Osteocyte (in vitro differentiated cells): ENCODE results near the gene USP15. TPM values are rescaled to one million over a fixed set of nuclear protein-coding genes. Genes with fewer than 3 reads are reported as not detected.

Experiments
- DNase-seq: peaks from one replicate; pipeline ENCODE4 v3.0.0; 2021; ENCODE audit warnings: mixed read lengths; ENCODE audit not compliant: unreplicated experiment; ENCODE audit errors: extremely low spot score
- H3K27ac Mint-ChIP-seq: one replicate; pipeline ENCODE4 v1.8.0; 2021; ENCODE audit warnings: mild to moderate bottlenecking, mixed read lengths; ENCODE audit not compliant: unreplicated experiment
- H3K27me3 Mint-ChIP-seq: one replicate; pipeline ENCODE4 v1.8.0; 2021; ENCODE audit warnings: mixed read lengths; ENCODE audit not compliant: unreplicated experiment
- H3K36me3 Mint-ChIP-seq: one replicate; pipeline ENCODE4 v1.8.0; 2021; ENCODE audit warnings: mixed read lengths; ENCODE audit not compliant: unreplicated experiment
- H3K4me1 Mint-ChIP-seq: one replicate; pipeline ENCODE4 v1.8.0; 2021; ENCODE audit warnings: mixed read lengths; ENCODE audit not compliant: unreplicated experiment
- H3K4me3 Mint-ChIP-seq: one replicate; pipeline ENCODE4 v1.8.0; 2021; ENCODE audit warnings: mild to moderate bottlenecking, moderate library complexity, mixed read lengths; ENCODE audit not compliant: unreplicated experiment
- H3K9me3 Mint-ChIP-seq: one replicate; pipeline ENCODE4 v1.8.0; 2021; ENCODE audit warnings: mixed read lengths; ENCODE audit not compliant: unreplicated experiment
- CTCF ChIP-seq: fragments of 200-600 bp; sonication (generic); IDR thresholded peaks from 2 replicates; pipeline ENCODE4 v1.5.0; 2021; ENCODE audit warnings: antibody characterized with exemption, mild to moderate bottlenecking, moderate library complexity
- total RNA-seq: library from RNA; stranded (reverse); gene quantifications from 2 replicates; pipeline ENCODE4 v1.2.1, GENCODE V29; 2021

Gene USP15
- total RNA-seq, 1 donor from 2014 or later, result 45.0 TPM

GRCh38 chr12:62403031-62403430 lies 142.8 kb downstream of the USP15 start:
- no peak for TF ChIP-seq CTCF
- Mint-ChIP-seq H3K9me3 (no peaks in the 10 kb centered on the region), H3K36me3 (peaks cover 46% of the 10 kb centered on the region), H3K27ac (no peak overlapping the region), H3K4me1 (no peaks in the 10 kb centered on the region), H3K4me3 (no peak overlapping the region), H3K27me3 (no peaks in the 10 kb centered on the region)
- no peak for DNase-seq

DNA sequence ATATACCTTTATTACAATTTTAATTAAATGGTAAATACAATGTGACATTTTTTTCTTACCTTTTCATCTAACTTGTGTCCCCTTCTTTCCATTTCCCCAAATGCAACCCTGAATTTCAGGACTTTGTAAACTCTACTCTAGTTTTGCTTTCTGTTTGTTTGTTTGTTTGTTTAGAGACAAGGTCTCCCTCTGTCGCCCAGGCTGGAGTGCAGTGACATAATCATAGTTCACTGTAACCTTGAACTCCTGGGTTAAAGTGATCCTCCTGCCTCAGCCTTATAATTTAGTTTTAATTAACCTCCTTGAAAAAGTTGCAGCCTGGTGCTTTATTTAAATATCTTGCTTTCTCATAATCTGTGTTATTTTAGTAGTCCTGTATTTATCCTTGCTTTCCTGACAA lies 147.4 kb downstream of the USP15 start:
- H3K4me1 Mint-ChIP-seq, result no peaks in the 10 kb centered on the region
- no peaks in the 10 kb centered on the region for H3K9me3 Mint-ChIP-seq
- no peak overlapping the region for H3K27ac Mint-ChIP-seq
- H3K36me3 Mint-ChIP-seq, result peaks cover 19% of the 10 kb centered on the region
- no peaks in the 10 kb centered on the region for H3K27me3 Mint-ChIP-seq
- H3K4me3 Mint-ChIP-seq, result no peak overlapping the region
- DNase-seq, result no peak
- no peak for TF ChIP-seq CTCF

DNA sequence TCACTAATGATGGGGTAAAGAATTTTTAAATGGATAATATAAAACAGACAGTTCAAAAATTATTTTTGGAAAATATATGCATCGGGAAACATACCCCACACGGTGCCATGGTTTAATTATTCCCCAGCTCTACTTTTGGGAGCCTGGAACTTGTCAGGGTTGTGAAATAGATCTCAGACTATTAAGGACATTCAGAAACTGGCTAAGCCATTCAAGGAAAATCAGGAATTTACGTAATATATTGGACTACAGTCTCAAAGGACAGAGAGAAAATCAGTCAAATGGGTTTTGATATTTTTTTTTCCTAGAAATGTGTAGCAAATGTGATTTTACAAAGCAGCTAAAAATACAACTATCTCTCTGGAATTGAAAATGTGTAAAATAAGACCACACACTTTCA lies 148.9 kb downstream of the USP15 start:
- no peak for TF ChIP-seq CTCF
- Mint-ChIP-seq H3K9me3 (no peaks in the 10 kb centered on the region), H3K4me1 (no peaks in the 10 kb centered on the region), H3K27me3 (no peaks in the 10 kb centered on the region), H3K27ac (no peak overlapping the region), H3K4me3 (no peak overlapping the region), H3K36me3 (peaks cover 7% of the 10 kb centered on the region)
- DNase-seq, result no peak

GRCh38 chr12:62414180-62414579 lies 154.0 kb downstream of the USP15 start:
- Mint-ChIP-seq H3K27me3 (peaks cover 3% of the 10 kb centered on the region), H3K36me3 (no peaks in the 10 kb centered on the region), H3K27ac (no peak overlapping the region), H3K4me3 (no peak overlapping the region), H3K4me1 (no peaks in the 10 kb centered on the region), H3K9me3 (peaks cover 2% of the 10 kb centered on the region)
- DNase-seq, result no peak
- no peak for TF ChIP-seq CTCF

- no peak for DNase-seq
- no peaks in the 10 kb centered on the region for H3K4me1 Mint-ChIP-seq
- peaks cover 19% of the 10 kb centered on the region for H3K27me3 Mint-ChIP-seq
- no peak overlapping the region for H3K4me3 Mint-ChIP-seq
- no peaks in the 10 kb centered on the region for H3K36me3 Mint-ChIP-seq
- H3K9me3 Mint-ChIP-seq, result peaks cover 50% of the 10 kb centered on the region
- H3K27ac Mint-ChIP-seq, result no peak overlapping the region
- TF ChIP-seq CTCF, result no peak
Observed at GRCh38 chr12:62426089-62426488, 165.9 kb downstream of the USP15 start.
